Measurements from ENCODE around the gene SLC25A43. TPM values are rescaled to one million over a fixed set of nuclear protein-coding genes. Genes with fewer than 3 reads are reported as not detected.

Gene SLC25A43
- total and polyA plus RNA-seq, 9 of the 15 experiments (the other 6 are each of a cell fraction or from before 2014, with no cell fraction given): 1.3 to 8.4 (median 4.0) TPM

- TF ChIP-seq HBP1 (CRISPR knock-in tag; IDR thresholded peaks at IDR 0.05) (no peak), HDAC1 (IDR thresholded peaks at IDR 0.05) (no peak), HNRNPH1 (optimal IDR thresholded peaks at IDR 0.05; ENCODE audit: low read depth, low read length) (no peak)
Measured at GRCh38 chrX:119424999-119425398, 25.9 kb downstream of the SLC25A43 start (continued).

- no peaks in the 10 kb centered on the region for H3K9me3 ChIP-seq (replicated peaks; ENCODE audit: control insufficient read depth, insufficient read depth, low read depth, low read length)
- FAIRE-seq (peak; percentile 85), DNase-seq (ENCODE audit: extremely low read depth in 1 of 4, low spot score in 3 of 4) (peak; percentile 53 to 66 (median 54)), ATAC-seq (peak; percentile 75)
- no peak overlapping the region for H3K4me3 ChIP-seq
- in situ Hi-C loops (cut with MboI): no loop called here
- ChIA-PET CTCF (ENCODE audit: low intra/inter-chr PET ratio) (no interaction called here), POLR2A (interaction anchor here (0.6 to 1.3 kb wide), 5 partner anchors 8 to 147 kb away, joined by 3 to 4 read pairs (median 3); partner anchors contain the start of gene SLC25A5)
- H3K9me1 ChIP-seq (ENCODE audit: control insufficient read depth, insufficient read depth, low read length): no peaks in the 10 kb centered on the region
- WGBS (ENCODE audit: insufficient coverage, low coverage, missing lambda C conversion rate): 50% methylated on average over 9 of the region's 9 CpGs
- peak overlapping the region; percentile 44 for H3K27ac ChIP-seq (ENCODE audit: extremely low read depth, low read depth, low read length)
- H4K20me1 ChIP-seq (replicated peaks; ENCODE audit: control insufficient read depth, insufficient read depth, low read length): no peaks in the 10 kb centered on the region
- H3K9ac ChIP-seq (ENCODE audit: insufficient read depth in 1 of 2, low read depth in 2 of 2, low read length in 2 of 2): peak overlapping the region in 1 of 2 experiments; percentile 23; a peak in 1 of 4 replicates
- H3K4me1 ChIP-seq (replicated peaks in 1 of 2; ENCODE audit: control insufficient read depth in 2 of 2, insufficient read depth in 2 of 2, low read length in 2 of 2): peaks cover 9 to 12% of the 10 kb centered on the region in 2 experiments; a peak in 4 of 5 replicates
- no TSS peak for BruUV-seq (replicated peaks)
- H3K79me2 ChIP-seq (ENCODE audit: control insufficient read depth, insufficient read depth, low read length): no peaks in the 10 kb centered on the region
- H2AFZ ChIP-seq (ENCODE audit: low read depth, low read length): no peak overlapping the region
- H3K36me3 ChIP-seq (ENCODE audit: control insufficient read depth, insufficient read depth, low read length): 0 out of 3 replicates have a peak, but pooled peaks cover 3% of the 10 kb centered on the region
- intact Hi-C loops (cut with micrococcal nuclease): no loop called here
- H3K4me2 ChIP-seq (ENCODE audit: insufficient read depth, low read length): peak overlapping the region; percentile 32; the same call in 1 of the 2 replicates
- no peaks in the 10 kb centered on the region for H3K27me3 ChIP-seq (ENCODE audit: control insufficient read depth in 2 of 2, insufficient read depth in 2 of 2, low read length in 2 of 2)
- no peak for TF ChIP-seq ETS2 (tag; IDR thresholded peaks at IDR 0.05; ENCODE audit: borderline replicate concordance, poor library complexity, severe bottlenecking)
- no peak for TF ChIP-seq PHF20 (IDR thresholded peaks at IDR 0.05; ENCODE audit: partially characterized antibody)
- TF ChIP-seq FOSL1 (tag; conservative IDR thresholded peaks at IDR 0.05): peak; percentile 77
- TF ChIP-seq ATF3 (IDR thresholded peaks at IDR 0.05): peak; percentile 45; the same call in 1 of the 2 replicates
- TF ChIP-seq ATF3 (CRISPR knock-in tag; conservative IDR thresholded peaks at IDR 0.05): no peak
- no peak for TF ChIP-seq ELK3 (CRISPR knock-in tag; IDR thresholded peaks at IDR 0.05)
- peak; percentile 80; the same call in 1 of the 2 replicates for TF ChIP-seq JUND (IDR thresholded peaks at IDR 0.05; ENCODE audit: borderline replicate concordance, low read depth, low read length)
- peak; percentile 67; the same call in 1 of the 3 replicates for TF ChIP-seq JUND (tag; IDR thresholded peaks at IDR 0.05; ENCODE audit: borderline replicate concordance, low read depth, low read length)
- TF ChIP-seq KLF16 (IDR thresholded peaks at IDR 0.05): peak; percentile 17; the same call in 1 of the 2 replicates
- TF ChIP-seq NFE2 (IDR thresholded peaks at IDR 0.05; ENCODE audit: low read depth): peak; percentile 39; the same call in 1 of the 2 replicates
- TF ChIP-seq RCOR1 (IDR thresholded peaks at IDR 0.05; ENCODE audit: borderline replicate concordance in 1 of 2, low read depth in 2 of 2, low read length in 2 of 2): peak in 1 of 2 experiments; percentile 63; a peak in 1 of 4 replicates
- no peak for TF ChIP-seq SP2 (IDR thresholded peaks at IDR 0.05; ENCODE audit: extremely low read depth, low read depth, low read length, poor library complexity, severe bottlenecking)
- TF ChIP-seq C11orf30 (IDR thresholded peaks at IDR 0.05; ENCODE audit: low read depth): peak; percentile 61
Measured at GRCh38 chrX:119427024-119427794, 28.1 kb downstream of the SLC25A43 start.
